H1 (cell line): ENCODE data around the gene ATG4D. TPM values are rescaled to one million over a fixed set of nuclear protein-coding genes. Genes with fewer than 3 reads are reported as not detected.

Source experiments
- CEBPB ChIP-seq: IDR thresholded peaks from 2 replicates; pipeline ENCODE4 v1.6.1; 2012; ENCODE audit warnings: low read depth, low read length
- EZH2 ChIP-seq: fragments of 200-600 bp; sonication (generic); IDR thresholded peaks from 2 replicates; pipeline ENCODE4 v1.7.1; 2012; ENCODE audit warnings: low read depth, mild to moderate bottlenecking, moderate library complexity, low read length, inconsistent platforms; ENCODE audit not compliant: severe bottlenecking
- KDM4A ChIP-seq: IDR thresholded peaks from one replicate; pipeline ENCODE4 v1.7.1; 2012; ENCODE audit warnings: low read depth, mild to moderate bottlenecking, moderate library complexity, low read length, inconsistent platforms; ENCODE audit not compliant: severe bottlenecking
- KDM5A ChIP-seq: fragments of 200-600 bp; IDR thresholded peaks from 2 replicates; pipeline ENCODE4 v1.7.1; 2012; ENCODE audit warnings: mild to moderate bottlenecking, low read length, inconsistent platforms, mixed read lengths
- POLR2AphosphoS5 ChIP-seq: IDR thresholded peaks from 2 replicates; pipeline ENCODE4 v1.6.1; 2011; ENCODE audit warnings: low read depth, low read length
- RBBP5 ChIP-seq: IDR thresholded peaks from 2 replicates; pipeline ENCODE4 v1.7.1; 2012; ENCODE audit warnings: low read depth, mild to moderate bottlenecking, inconsistent platforms, low read length, moderate library complexity, borderline replicate concordance
- SAP30 ChIP-seq: fragments of 300-600 bp; sonication (generic); IDR thresholded peaks from 2 replicates; pipeline ENCODE4 v1.7.1; 2012; ENCODE audit warnings: low read length, moderate library complexity, mild to moderate bottlenecking, inconsistent platforms; ENCODE audit not compliant: insufficient read depth, insufficient replicate concordance
- TAF7 ChIP-seq: optimal IDR thresholded peaks from 2 replicates; pipeline ENCODE3; 2011; ENCODE audit warnings: low read depth, mild to moderate bottlenecking, inconsistent platforms, low read length, moderate library complexity, borderline replicate concordance
- YY1 ChIP-seq: IDR thresholded peaks from 2 replicates; pipeline ENCODE4 v1.6.1; 2011; ENCODE audit warnings: low read depth, mild to moderate bottlenecking, low read length
- polyA plus RNA-seq, 7 experiments: library from polyadenylated mRNA; depleted of rRNA in 3 of 7; stranded (reverse) in 5 of 7; unstranded in 2 of 7; fragments of >200 nt in 5 of 7; fragments of 200-250 nt in 2 of 7; gene quantifications; 1 replicate in 5 of 7; 2 replicates in 1 of 7; 4 replicates in 1 of 7; pipeline versions ENCODE4 v1.2.1 to v1.2.3, GENCODE V29; 2011 to 2013; ENCODE audit warnings: missing spikeins in 2 of 7, mixed read lengths in 2 of 7
- total RNA-seq: library from RNA; stranded (reverse); fragmentation: NEBNext Ultra II Directional; extraction: Animal tissue kit (Norgen Biotek cat#: 25700); gene quantifications from 2 replicates; pipeline ENCODE4 v1.2.1, GENCODE V29; 2021
- TF ChIP-seq, protein P1 (sequence below): fragments of 300-600 bp; sonication (generic); IDR thresholded peaks from 2 replicates; pipeline ENCODE4 v1.7.1; 2012; ENCODE audit warnings: low read length, moderate library complexity, mild to moderate bottlenecking, inconsistent platforms; ENCODE audit not compliant: insufficient replicate concordance
- TF ChIP-seq, protein P2 (sequence below): IDR thresholded peaks from 2 replicates; pipeline ENCODE4 v1.6.1; 2011; ENCODE audit warnings: low read length, improper control_type of control experiment

The ATG4D gene
- total and polyA plus RNA-seq, 2 of the 8 experiments (the other 6 are each of a cell fraction or from before 2014, with no cell fraction given): 39.6 to 43.7 TPM

DNA sequence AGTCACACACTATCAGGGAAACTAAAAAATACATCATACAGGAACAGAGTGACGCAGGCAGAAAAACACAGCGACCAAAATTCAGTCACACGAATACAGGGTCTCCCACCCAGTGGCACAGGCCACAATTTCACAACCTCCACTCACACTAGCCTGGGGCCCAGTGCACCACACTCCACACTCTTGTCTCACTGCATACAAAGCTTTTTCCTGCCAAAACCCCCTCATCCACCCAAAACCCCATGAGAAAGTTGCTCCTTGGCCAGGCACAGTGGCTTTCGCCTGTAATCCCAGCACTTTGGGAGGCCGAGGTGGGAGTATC is 27.7 kb upstream of the ATG4D start (continued):
- TF ChIP-seq, protein P1, sequence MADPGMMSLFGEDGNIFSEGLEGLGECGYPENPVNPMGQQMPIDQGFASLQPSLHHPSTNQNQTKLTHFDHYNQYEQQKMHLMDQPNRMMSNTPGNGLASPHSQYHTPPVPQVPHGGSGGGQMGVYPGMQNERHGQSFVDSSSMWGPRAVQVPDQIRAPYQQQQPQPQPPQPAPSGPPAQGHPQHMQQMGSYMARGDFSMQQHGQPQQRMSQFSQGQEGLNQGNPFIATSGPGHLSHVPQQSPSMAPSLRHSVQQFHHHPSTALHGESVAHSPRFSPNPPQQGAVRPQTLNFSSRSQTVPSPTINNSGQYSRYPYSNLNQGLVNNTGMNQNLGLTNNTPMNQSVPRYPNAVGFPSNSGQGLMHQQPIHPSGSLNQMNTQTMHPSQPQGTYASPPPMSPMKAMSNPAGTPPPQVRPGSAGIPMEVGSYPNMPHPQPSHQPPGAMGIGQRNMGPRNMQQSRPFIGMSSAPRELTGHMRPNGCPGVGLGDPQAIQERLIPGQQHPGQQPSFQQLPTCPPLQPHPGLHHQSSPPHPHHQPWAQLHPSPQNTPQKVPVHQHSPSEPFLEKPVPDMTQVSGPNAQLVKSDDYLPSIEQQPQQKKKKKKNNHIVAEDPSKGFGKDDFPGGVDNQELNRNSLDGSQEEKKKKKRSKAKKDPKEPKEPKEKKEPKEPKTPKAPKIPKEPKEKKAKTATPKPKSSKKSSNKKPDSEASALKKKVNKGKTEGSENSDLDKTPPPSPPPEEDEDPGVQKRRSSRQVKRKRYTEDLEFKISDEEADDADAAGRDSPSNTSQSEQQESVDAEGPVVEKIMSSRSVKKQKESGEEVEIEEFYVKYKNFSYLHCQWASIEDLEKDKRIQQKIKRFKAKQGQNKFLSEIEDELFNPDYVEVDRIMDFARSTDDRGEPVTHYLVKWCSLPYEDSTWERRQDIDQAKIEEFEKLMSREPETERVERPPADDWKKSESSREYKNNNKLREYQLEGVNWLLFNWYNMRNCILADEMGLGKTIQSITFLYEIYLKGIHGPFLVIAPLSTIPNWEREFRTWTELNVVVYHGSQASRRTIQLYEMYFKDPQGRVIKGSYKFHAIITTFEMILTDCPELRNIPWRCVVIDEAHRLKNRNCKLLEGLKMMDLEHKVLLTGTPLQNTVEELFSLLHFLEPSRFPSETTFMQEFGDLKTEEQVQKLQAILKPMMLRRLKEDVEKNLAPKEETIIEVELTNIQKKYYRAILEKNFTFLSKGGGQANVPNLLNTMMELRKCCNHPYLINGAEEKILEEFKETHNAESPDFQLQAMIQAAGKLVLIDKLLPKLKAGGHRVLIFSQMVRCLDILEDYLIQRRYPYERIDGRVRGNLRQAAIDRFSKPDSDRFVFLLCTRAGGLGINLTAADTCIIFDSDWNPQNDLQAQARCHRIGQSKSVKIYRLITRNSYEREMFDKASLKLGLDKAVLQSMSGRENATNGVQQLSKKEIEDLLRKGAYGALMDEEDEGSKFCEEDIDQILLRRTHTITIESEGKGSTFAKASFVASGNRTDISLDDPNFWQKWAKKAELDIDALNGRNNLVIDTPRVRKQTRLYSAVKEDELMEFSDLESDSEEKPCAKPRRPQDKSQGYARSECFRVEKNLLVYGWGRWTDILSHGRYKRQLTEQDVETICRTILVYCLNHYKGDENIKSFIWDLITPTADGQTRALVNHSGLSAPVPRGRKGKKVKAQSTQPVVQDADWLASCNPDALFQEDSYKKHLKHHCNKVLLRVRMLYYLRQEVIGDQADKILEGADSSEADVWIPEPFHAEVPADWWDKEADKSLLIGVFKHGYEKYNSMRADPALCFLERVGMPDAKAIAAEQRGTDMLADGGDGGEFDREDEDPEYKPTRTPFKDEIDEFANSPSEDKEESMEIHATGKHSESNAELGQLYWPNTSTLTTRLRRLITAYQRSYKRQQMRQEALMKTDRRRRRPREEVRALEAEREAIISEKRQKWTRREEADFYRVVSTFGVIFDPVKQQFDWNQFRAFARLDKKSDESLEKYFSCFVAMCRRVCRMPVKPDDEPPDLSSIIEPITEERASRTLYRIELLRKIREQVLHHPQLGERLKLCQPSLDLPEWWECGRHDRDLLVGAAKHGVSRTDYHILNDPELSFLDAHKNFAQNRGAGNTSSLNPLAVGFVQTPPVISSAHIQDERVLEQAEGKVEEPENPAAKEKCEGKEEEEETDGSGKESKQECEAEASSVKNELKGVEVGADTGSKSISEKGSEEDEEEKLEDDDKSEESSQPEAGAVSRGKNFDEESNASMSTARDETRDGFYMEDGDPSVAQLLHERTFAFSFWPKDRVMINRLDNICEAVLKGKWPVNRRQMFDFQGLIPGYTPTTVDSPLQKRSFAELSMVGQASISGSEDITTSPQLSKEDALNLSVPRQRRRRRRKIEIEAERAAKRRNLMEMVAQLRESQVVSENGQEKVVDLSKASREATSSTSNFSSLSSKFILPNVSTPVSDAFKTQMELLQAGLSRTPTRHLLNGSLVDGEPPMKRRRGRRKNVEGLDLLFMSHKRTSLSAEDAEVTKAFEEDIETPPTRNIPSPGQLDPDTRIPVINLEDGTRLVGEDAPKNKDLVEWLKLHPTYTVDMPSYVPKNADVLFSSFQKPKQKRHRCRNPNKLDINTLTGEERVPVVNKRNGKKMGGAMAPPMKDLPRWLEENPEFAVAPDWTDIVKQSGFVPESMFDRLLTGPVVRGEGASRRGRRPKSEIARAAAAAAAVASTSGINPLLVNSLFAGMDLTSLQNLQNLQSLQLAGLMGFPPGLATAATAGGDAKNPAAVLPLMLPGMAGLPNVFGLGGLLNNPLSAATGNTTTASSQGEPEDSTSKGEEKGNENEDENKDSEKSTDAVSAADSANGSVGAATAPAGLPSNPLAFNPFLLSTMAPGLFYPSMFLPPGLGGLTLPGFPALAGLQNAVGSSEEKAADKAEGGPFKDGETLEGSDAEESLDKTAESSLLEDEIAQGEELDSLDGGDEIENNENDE: no peak
- TF ChIP-seq RBBP5 (no peak), KDM5A (no peak), KDM4A (no peak), CEBPB (no peak), EZH2 (no peak), POLR2AphosphoS5 (no peak), TAF7 (no peak), YY1 (no peak), SAP30 (no peak)
- TF ChIP-seq, protein P2, sequence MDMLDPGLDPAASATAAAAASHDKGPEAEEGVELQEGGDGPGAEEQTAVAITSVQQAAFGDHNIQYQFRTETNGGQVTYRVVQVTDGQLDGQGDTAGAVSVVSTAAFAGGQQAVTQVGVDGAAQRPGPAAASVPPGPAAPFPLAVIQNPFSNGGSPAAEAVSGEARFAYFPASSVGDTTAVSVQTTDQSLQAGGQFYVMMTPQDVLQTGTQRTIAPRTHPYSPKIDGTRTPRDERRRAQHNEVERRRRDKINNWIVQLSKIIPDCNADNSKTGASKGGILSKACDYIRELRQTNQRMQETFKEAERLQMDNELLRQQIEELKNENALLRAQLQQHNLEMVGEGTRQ: no peak
